Endothelial cell (in vitro differentiated cells): Measurements from ENCODE around the gene TMOD1. TPM values are rescaled to one million over a fixed set of nuclear protein-coding genes. Genes with fewer than 3 reads are reported as not detected.

ENCODE experiments used
- DNase-seq: peaks from one replicate; pipeline ENCODE4 v3.0.0; 2021; ENCODE audit warnings: low spot score
- H3K27ac Mint-ChIP-seq: one replicate; pipeline ENCODE4 v1.8.0; 2021; ENCODE audit warnings: mixed read lengths, inconsistent platforms; ENCODE audit not compliant: unreplicated experiment
- H3K27me3 Mint-ChIP-seq: one replicate; pipeline ENCODE4 v1.8.0; 2021; ENCODE audit warnings: mild to moderate bottlenecking, moderate library complexity, mixed read lengths, inconsistent platforms; ENCODE audit not compliant: unreplicated experiment
- H3K36me3 Mint-ChIP-seq: one replicate; pipeline ENCODE4 v1.8.0; 2021; ENCODE audit warnings: mild to moderate bottlenecking, low read depth, mixed read lengths, inconsistent platforms; ENCODE audit not compliant: unreplicated experiment
- H3K4me1 Mint-ChIP-seq: one replicate; pipeline ENCODE4 v1.8.0; 2021; ENCODE audit warnings: mild to moderate bottlenecking, mixed read lengths, inconsistent platforms; ENCODE audit not compliant: unreplicated experiment
- H3K4me3 Mint-ChIP-seq: one replicate; pipeline ENCODE4 v1.8.0; 2021; ENCODE audit warnings: mild to moderate bottlenecking, mixed read lengths, inconsistent platforms; ENCODE audit not compliant: unreplicated experiment
- H3K9me3 Mint-ChIP-seq: one replicate; pipeline ENCODE4 v1.8.0; 2021; ENCODE audit warnings: mixed read lengths, inconsistent platforms; ENCODE audit not compliant: unreplicated experiment
- CTCF ChIP-seq: fragments of 200-600 bp; sonication (generic); IDR thresholded peaks from one replicate; pipeline ENCODE4 v1.5.0; 2021; ENCODE audit warnings: antibody characterized with exemption; ENCODE audit not compliant: unreplicated experiment
- total RNA-seq: library from RNA; stranded (reverse); fragmentation: NEBNext Ultra II Directional; extraction: Animal tissue kit (Norgen Biotek cat#: 25700); gene quantifications from one replicate; pipeline ENCODE4 v1.2.1, GENCODE V29; 2021; ENCODE audit not compliant: unreplicated experiment

The TMOD1 gene
- total RNA-seq, 1 donor from 2014 or later, result 0.41 TPM

DNA sequence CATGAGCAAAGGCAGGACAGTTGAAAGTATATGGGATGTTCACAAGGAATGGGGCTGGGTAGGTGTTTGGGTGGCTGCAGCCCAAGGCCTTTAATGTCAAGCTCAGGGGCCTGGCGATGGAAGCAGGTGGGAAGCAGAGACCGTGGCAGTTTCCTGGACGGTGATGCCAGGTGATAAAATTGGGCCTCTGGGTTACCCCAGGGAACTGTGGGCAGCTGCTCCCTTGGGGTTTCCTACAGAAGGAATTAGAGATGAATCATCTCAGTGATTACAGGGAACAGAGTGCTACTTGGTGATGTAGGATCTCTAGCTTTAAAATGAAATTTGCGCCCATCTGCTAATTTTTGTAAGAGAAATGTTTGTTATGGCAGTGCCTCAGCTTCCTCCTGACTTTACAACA is 92.5 kb downstream of the TMOD1 start:
- H3K27me3 Mint-ChIP-seq, result no peaks in the 10 kb centered on the region
- H3K36me3 Mint-ChIP-seq, result no peaks in the 10 kb centered on the region
- no peak overlapping the region for H3K4me3 Mint-ChIP-seq
- no peaks in the 10 kb centered on the region for H3K9me3 Mint-ChIP-seq
- no peak for DNase-seq
- no peak for TF ChIP-seq CTCF
- H3K27ac Mint-ChIP-seq, result no peak overlapping the region
- peaks cover 11% of the 10 kb centered on the region for H3K4me1 Mint-ChIP-seq

- TF ChIP-seq CTCF, result no peak
- peaks cover 11% of the 10 kb centered on the region for H3K4me1 Mint-ChIP-seq
- no peak overlapping the region for H3K27ac Mint-ChIP-seq
- no peak overlapping the region for H3K4me3 Mint-ChIP-seq
- no peaks in the 10 kb centered on the region for H3K9me3 Mint-ChIP-seq
- H3K36me3 Mint-ChIP-seq, result no peaks in the 10 kb centered on the region
- DNase-seq, result no peak
- H3K27me3 Mint-ChIP-seq, result no peaks in the 10 kb centered on the region
Measured at GRCh38 chr9:97594381-97594921, 93.0 kb downstream of the TMOD1 start.

GRCh38 chr9:97596906-97597305 is 95.4 kb downstream of the TMOD1 start:
- TF ChIP-seq CTCF, result no peak
- no peak for DNase-seq
- no peak overlapping the region for H3K27ac Mint-ChIP-seq
- H3K4me1 Mint-ChIP-seq, result peaks cover 8% of the 10 kb centered on the region
- H3K36me3 Mint-ChIP-seq, result peaks cover 9% of the 10 kb centered on the region
- no peaks in the 10 kb centered on the region for H3K27me3 Mint-ChIP-seq
- no peaks in the 10 kb centered on the region for H3K9me3 Mint-ChIP-seq
- no peak overlapping the region for H3K4me3 Mint-ChIP-seq

- peak; percentile 81 for DNase-seq
- peaks cover 2% of the 10 kb centered on the region for H3K4me1 Mint-ChIP-seq
- TF ChIP-seq CTCF, result peak; percentile 58
- H3K36me3 Mint-ChIP-seq, result peaks cover 14% of the 10 kb centered on the region
- H3K4me3 Mint-ChIP-seq, result no peak overlapping the region
- H3K27ac Mint-ChIP-seq, result no peak overlapping the region
- H3K9me3 Mint-ChIP-seq, result no peaks in the 10 kb centered on the region
- H3K27me3 Mint-ChIP-seq, result no peaks in the 10 kb centered on the region
Measured at GRCh38 chr9:97598461-97599288, 97.2 kb downstream of the TMOD1 start.

- no peak for DNase-seq
- no peak for TF ChIP-seq CTCF
- H3K27ac Mint-ChIP-seq, result no peak overlapping the region
- no peak overlapping the region for H3K4me3 Mint-ChIP-seq
- H3K9me3 Mint-ChIP-seq, result no peaks in the 10 kb centered on the region
- no peaks in the 10 kb centered on the region for H3K27me3 Mint-ChIP-seq
- peaks cover 2% of the 10 kb centered on the region for H3K4me1 Mint-ChIP-seq
- peaks cover 14% of the 10 kb centered on the region for H3K36me3 Mint-ChIP-seq
Measured at GRCh38 chr9:97599314-97599846, 97.9 kb downstream of the TMOD1 start.
